HG03575 (cell line): Measurements from ENCODE around the gene OR1I1.
"Not testable (repeated sequence)": the region's sequence is repeated elsewhere in the genome, so short reads cannot be mapped to it uniquely, and the experiment has no call there.

Source experiments
- ATAC-seq: cut with Tn5 transposase; IDR thresholded peaks from one replicate; pipeline ENCODE4 v1.9.1; 2021; ENCODE audit not compliant: unreplicated experiment, insufficient number of reproducible peaks, low FRiP score; ENCODE audit errors: extremely low read depth

The OR1I1 gene

DNA sequence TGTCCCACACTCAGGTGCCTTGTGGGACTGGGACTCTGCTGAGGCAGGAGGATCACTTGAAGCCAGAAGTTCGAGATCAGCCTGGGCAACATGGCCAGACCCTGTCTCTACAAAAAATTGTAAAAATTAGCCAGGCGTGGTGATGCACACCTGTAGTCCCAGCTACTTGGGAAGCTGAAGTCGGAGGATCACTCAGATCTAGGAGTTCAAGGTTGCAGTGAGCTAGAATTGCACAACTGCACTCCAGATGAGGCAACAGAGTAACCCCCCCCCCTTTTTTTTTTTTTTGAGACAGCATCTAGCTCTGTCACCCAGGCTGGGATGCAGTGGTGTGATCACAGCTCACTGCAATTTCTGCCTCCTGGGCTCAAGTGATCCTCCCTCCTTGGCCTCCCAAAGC, 14.2 kb downstream of the OR1I1 start:
- ATAC-seq, result no peak

DNA sequence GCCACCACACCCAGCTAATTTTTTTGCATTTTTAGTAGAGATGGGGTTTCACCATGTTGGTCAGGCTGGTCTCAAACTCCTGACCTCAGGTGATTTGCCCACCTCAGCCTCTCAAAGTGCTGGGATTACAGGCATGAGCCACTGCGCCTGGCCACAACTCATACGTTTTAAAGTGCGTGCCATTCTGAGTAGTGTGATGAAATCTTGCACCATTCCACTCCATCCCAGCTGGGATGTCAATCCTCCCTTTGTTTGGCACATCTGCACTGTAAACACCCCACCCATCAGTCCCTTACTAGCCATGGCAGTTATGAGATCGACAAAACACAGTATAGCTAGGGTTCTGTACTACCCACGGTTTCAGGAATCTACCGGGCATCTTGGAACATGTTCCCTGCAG, 16.0 kb downstream of the OR1I1 start:
- ATAC-seq, result not testable (repeated sequence)

DNA sequence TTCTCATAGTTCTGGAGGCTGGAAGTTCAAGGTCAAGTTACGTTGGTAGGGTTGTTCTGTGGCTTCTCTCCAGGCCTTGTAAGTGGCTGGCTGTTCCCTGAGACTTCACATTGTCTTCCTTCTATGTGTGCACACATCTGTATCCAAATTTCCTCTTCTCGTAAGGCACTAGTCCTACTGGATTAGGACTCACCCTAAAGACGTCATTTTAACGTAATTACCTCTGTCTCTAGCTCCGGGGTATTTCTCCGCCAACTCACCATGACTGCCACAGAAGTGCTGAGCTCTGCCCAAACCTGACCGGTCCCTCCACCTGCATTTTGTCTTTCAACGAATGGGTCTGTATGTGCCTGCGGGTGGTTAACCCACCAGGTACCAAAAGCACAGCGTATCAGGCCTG, 16.4 kb downstream of the OR1I1 start:
- ATAC-seq, result no peak

DNA sequence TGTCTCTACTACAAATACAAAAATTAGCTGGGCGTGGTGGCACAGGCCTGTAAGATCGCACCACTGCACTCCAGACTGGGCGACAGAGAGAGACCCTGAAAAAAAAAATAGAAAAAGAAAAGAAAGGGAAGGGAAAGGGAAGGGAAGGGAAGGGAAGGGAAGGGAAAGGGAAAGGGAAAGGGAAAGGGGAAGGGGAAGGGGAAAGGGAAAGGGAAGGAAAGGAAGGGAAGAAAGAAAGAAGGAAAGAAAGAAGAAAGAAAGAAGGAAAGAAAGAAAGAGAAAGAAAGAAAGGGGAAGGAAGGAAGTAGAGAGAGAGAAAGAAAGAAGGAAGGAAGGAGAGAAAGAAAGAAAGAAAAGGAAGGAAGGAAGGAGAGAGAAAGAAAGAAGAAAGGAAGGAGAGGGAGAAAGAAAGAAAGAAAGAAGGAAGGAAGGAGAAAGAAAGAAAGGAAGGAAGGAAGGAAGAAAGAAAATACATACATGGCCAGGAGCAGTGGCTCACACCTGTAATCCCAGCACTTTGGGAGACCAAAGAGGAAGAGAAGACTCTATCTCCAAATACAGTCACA, 17.1 kb downstream of the OR1I1 start:
- ATAC-seq, result no peak

DNA sequence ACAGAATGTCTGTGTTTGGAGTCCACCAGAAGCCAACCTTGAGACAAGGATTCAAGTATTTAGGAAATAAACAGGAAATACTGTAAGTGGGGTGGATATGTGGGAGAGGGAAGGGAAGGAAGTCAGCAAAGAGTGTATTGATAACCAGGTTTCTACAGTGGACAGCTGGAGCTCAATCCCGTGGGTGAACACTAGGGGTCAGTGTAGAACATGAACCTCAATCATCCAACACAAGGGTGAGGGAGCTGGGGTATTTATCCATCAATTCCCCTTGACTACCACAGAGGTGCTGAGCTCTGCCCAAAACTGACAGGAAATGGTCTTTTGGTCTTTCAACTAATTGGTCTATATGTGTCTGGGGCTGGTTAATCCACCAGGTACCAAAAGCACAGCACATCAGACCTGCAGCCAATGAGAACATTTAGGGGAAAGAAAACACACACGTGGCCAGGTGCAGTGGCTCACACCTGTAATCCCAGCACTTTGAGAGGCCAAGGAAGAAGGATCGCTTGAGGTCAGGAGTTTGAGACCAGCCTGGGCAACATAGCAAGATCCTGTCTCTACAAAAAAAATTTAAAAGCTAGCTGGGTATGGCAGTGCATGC, 19.6 kb downstream of the OR1I1 start:
- ATAC-seq, result no peak

DNA sequence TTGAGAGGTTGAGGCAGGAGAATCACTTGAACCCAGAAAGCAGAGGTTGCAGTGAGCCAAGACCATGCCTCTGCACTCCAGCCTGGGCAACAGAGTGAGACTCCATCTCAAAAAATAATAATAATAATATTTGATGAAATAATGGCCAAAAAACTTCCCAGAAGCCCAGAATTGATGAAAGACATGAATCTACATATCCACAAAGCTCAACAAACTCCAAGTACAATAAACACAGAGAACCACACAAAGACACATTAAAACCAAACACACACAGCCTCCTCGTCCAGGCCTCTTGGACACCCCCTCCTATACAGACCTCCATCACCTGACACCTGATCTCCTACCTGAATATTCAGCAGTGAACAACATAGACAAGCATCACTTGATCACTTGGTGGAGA, 22.0 kb downstream of the OR1I1 start:
- ATAC-seq, result no peak

DNA sequence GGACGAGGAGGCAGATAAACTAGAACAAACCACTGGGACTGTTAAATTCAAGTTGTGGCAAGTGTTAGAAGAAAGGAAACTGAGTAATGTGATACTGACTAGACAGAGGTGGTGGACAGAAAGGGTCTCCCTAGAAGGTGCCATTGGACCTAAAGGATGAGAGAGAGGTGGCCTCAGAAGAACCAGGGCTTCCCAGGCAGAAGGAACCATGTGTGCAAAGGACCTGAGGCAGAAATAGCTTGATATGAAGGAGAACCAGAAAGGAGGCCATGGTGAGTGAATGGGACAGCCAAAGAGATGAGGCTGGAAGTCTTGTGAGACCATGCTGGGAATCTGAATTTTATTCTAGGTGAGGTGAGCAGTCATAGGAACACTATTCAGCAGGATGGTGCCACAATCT, 22.4 kb downstream of the OR1I1 start:
- ATAC-seq, result no peak

DNA sequence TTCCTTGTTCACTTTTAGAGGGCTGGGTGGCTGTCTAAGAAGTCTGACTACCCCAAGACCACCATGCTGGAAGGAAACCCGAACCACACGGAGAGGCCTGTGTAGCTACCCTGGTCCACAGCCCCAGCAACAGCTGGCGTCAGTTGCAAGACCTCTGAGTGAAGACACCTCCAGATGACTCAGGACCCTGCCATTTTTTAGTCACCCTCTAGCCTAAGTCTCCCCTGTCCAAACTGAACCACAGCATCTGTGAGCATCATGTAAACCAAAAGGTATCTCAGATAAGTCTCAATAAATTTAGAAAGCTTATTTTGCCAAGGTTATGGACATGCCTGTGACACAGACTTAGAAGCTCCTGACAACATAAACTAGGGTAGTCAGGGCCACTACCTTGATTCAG, 23.0 kb downstream of the OR1I1 start:
- ATAC-seq, result no peak

DNA sequence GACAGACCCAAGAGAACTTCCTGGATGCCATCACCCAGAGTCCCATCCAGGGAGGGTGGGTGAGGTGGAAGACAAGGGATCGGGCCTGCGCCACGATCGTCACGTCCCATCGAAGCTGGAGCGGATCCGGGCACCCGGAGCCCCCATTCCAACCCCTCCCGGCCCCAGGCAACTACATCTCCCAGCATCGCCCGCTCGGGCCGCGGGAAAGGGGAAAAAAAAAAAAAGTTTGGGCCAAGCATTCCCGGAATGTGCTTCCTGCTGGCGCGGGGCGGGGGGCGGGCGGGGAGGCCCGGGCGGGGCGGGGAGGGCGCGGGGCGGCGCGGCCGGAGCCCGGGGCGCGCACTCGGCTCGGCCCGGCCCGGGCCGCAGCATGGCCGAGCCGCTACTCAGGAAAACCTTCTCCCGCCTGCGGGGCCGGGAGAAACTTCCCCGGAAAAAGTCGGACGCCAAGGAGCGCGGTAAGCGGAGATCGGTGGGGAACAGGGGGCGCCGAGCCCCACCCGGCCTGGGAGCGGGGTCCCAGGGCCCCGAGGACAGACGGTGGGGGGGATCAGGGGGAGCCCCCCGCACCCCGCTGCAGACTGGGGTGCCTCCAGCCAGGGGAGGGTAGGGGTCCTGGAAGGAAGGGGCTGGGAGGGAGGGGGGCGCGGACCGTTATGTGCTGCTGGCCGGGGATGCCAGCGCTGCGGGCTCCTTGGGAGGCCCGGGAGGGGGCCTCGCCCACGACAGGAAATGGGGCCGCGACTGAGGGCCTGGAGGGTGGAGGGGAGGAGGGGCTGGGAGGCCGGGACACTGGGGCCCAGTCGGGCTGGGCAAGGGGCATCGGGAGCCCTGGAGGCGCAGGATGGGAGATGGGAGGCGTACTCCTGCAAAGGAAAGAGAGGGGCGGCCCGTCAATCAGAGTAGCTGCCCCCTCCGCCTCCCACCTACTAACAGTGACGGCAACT, 25.3 kb downstream of the OR1I1 start, which contains the start of gene SYDE1:
SYDE1 (plus strand) TSS at position 341 of the 950 bp plus-strand sequence; CDS start at position 374, 33 bp downstream.
- no peak for ATAC-seq

DNA sequence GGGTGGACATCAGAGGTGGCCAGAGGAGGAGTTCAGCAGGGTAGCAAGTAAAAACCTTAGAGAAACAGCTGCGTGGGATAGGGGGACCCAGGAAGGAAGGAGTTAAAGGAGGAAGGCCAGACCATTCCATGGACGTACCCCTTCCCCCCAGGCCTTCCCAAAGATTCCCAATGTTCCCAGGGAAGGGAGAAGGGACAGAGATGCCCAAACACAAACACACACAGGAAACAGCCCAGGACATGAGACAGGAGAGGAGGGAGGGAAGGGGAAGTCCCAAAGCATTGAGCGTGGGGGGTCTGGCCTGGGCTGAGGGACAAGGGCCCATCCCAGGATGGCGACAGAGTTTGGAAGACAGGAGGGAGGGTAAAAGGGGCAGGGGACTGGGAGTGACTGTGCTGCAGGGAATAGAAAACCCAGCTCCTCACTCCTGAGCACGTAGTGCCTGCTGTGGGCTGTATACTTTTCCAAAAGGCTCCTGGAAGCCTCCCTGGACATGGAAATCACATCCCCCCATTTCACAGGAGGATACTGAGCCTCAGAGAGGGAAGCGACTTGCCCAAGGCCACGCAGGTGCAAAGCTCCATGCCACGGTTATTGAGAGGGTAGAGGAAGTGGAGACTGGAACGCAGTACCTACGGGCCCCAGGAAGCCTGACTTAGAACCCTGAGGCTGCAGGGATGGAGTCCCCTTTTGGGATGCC, 26.3 kb downstream of the OR1I1 start:
- no peak for ATAC-seq

DNA sequence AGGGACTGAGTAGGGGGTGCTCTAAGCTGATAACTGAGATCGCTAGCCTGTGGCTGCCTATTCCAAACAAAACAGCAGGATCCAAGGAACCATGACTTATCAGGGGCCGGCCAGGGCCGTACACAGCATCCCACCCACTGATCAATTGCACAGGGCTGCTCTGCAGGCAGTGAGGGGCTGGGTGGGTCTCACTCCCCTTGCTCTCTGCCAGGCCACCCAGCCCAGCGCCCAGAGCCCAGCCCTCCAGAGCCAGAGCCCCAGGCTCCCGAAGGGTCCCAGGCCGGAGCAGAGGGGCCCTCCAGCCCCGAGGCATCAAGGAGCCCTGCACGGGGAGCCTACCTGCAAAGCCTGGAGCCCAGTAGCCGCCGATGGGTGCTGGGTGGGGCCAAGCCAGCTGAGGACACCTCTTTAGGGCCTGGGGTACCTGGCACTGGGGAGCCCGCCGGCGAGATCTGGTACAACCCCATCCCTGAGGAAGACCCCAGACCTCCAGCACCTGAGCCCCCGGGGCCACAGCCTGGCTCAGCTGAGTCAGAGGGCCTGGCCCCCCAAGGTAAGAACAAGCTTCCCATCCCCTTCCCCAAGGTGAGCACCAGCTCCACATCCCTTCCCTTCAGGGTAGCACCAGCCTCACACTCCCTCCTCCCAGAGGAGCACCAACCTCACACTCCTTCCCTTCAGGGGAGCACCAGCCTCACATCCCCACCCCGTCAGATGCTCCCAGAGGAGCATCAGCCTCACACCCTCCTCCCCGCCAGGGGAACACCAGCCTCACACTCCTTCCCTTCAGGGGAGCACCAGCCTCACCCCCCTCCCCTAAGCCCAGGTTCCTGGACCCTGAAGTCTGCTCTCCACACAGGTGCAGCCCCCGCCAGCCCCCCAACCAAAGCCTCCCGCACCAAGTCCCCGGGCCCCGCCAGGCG, 27.1 kb downstream of the OR1I1 start:
- no peak for ATAC-seq

DNA sequence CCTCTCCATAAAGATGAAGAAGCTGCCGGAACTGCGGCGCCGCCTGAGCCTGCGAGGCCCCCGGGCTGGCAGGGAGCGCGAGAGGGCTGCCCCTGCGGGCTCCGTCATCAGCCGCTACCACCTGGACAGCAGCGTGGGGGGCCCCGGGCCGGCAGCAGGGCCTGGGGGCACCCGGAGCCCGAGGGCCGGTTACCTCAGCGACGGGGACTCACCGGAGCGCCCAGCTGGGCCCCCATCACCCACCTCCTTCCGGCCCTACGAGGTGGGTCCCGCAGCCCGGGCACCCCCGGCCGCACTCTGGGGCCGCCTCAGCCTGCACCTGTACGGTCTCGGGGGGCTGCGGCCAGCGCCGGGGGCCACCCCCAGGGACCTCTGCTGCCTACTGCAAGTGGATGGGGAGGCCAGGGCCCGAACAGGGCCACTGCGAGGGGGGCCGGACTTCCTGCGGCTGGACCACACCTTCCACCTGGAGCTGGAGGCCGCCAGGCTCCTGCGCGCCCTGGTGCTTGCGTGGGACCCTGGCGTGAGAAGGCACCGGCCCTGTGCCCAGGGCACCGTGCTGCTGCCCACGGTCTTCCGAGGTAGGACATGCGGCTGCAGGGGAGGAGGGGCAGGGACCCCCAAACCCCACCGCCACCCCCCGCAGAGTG, 27.9 kb downstream of the OR1I1 start:
- ATAC-seq, result no peak

DNA sequence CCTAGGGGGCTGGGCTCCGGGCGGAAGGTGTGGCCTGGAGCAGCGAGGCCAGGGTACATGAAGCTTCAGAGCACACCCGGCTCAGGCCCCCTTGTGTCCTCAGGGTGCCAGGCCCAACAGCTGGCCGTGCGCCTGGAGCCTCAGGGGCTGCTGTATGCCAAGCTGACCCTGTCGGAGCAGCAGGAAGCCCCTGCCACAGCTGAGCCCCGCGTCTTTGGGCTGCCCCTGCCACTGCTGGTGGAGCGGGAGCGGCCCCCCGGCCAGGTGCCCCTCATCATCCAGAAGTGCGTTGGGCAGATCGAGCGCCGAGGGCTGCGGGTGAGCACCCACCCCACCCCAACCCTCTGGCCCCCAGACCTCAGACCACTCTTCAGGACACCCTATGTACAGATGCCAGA, 28.4 kb downstream of the OR1I1 start:
- no peak for ATAC-seq

DNA sequence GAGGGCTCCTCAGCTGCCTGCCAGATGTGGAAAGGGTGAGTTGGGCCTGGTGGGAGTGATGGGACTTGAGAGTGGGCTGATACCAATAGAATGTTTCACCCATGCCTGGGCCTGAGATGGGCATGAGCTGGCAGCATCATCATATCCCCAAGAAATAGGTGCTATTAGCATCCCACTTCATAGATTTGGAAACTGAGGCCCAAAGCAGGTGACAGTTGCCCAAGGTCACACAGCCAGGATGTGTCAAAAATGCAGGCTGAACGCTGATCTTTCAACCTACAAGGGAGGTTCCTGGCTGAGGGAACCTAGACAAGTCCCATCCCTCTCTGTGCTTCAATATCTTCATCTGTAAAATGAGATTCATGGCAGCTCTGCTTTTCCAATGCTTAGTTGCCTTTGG, 29.7 kb downstream of the OR1I1 start:
- no peak for ATAC-seq

DNA sequence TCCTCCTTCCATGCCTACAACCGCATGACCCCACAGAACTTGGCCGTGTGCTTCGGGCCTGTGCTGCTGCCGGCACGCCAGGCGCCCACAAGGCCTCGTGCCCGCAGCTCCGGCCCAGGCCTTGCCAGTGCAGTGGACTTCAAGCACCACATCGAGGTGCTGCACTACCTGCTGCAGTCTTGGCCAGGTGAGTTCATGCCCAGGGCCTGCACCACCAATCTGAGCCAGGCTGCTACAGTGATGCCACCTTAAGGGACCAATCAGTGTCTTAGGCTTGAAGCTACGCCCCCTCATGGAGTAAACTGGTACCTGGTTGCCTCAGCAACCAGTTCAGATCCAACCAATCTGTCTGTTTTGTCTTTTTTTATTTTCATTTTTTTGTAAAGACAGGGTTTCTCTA, 30.4 kb downstream of the OR1I1 start:
- no peak for ATAC-seq

DNA sequence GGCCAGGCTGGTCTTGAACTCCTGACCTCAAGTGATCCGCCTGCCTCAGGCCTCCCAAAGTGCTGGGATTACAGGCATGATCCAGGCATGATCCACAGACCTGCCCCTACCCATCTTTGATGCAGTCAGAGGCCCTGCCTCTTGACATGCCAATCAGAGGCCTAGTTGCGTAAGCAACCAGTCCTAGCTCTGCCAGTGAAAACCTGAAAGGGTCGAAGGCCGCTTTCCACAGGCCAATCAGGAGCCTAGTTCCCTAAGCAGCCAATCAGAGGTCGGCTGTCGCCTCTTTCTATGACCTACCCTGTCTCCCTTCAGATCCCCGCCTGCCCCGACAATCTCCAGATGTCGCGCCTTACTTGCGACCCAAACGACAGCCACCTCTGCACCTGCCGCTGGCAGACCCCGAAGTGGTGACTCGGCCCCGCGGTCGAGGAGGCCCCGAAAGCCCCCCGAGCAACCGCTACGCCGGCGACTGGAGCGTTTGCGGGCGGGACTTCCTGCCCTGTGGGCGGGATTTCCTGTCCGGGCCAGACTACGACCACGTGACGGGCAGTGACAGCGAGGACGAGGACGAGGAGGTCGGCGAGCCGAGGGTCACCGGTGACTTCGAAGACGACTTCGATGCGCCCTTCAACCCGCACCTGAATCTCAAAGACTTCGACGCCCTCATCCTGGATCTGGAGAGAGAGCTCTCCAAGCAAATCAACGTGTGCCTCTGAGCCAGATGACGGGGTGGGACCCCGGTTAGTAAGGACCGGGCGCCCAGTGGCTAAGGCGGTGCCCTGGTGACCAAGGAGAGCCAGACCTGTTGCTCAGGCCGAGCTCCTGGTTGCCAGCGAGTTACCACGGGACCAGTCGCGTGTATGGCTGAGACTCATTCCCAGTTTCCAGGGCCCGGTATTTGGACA, 31.5 kb downstream of the OR1I1 start:
- no peak for ATAC-seq

DNA sequence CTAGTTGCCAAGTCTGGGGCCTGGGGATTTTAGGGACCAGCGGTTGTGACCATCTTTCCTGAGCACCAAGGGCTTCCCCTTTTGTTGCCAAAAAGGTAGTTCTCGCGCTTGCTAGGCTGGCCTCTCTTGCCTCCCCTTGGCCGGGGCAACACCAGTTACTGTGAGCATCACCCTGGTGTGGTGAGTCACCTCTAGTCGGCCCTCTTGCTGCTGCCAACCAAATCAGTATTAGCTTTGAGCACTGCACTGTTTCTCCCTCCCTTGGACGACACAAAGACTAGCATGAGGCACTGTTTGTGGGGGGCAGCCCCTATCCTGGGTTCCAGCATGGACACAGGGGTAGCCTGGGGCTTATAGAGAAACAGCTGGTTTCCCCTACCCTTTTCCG, 32.1 kb downstream of the OR1I1 start:
- ATAC-seq, result no peak
